Thyroid gland (tissue), 4 donors: Measurements from ENCODE around the gene NR1D2.

Experiments
- POLR2A ChIP-seq, 2 donors: fragments of 450-650 bp; IDR thresholded peaks; one replicate each; pipeline ENCODE4 v1.6.1; 2017; ENCODE audit warnings: antibody characterized with exemption in 2 of 2, mild to moderate bottlenecking in 2 of 2, moderate library complexity in 1 of 2
- TF ChIP-seq, protein P1 (sequence below), 6 experiments: fragments of 200-600 bp in 3 of 6; fragments of 450-650 bp in 3 of 6; sonication (generic) in 3 of 6; IDR thresholded peaks; one replicate each; pipeline ENCODE4 v1.5.1; 2016 to 2019; ENCODE audit warnings: antibody characterized with exemption in 6 of 6, mild to moderate bottlenecking in 2 of 6, inconsistent platforms in 1 of 6, moderate library complexity in 1 of 6

DNA sequence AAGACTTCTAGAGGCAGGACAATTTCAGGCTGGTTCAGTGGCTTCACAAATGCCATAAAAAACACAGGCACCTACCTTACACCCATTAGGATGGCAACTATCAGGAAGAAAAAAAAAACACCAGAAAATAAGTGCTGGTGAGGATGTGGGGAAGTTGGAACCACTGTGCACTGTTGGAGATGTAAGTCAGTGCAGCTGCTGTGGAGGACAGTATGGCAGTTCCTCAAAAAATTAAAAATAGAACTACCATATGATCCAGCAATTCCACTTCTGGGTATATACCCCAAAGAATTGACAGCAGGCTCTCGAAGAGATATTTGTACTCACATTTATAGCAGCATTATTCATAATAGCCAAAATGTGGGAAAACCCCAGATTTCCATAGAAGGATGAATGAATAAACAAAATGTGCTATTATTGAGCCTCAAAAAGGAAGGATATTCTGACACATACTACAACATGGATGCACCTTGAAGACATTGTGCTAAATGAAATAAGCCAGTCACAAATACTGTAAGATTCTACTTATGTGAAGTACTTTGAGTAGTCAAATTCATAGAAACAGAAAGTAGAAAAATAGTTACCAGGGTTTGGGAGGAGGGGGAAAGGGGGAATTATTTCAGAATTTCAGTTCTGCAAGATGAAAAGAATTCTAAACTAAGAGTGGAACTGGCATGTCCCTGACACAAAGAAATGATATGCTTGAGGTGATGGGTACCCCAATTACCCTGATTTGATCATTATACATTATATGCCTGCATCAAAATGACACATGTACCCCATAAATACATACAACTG is 40.9 kb downstream of the NR1D2 start:
- TF ChIP-seq, protein P1, sequence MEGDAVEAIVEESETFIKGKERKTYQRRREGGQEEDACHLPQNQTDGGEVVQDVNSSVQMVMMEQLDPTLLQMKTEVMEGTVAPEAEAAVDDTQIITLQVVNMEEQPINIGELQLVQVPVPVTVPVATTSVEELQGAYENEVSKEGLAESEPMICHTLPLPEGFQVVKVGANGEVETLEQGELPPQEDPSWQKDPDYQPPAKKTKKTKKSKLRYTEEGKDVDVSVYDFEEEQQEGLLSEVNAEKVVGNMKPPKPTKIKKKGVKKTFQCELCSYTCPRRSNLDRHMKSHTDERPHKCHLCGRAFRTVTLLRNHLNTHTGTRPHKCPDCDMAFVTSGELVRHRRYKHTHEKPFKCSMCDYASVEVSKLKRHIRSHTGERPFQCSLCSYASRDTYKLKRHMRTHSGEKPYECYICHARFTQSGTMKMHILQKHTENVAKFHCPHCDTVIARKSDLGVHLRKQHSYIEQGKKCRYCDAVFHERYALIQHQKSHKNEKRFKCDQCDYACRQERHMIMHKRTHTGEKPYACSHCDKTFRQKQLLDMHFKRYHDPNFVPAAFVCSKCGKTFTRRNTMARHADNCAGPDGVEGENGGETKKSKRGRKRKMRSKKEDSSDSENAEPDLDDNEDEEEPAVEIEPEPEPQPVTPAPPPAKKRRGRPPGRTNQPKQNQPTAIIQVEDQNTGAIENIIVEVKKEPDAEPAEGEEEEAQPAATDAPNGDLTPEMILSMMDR (IDR thresholded peaks at IDR 0.05) = no peak
- no peak for TF ChIP-seq POLR2A (IDR thresholded peaks at IDR 0.05)
